Left colon (tissue), 2 donors: ENCODE data around the gene FSIP1. TPM values are rescaled to one million over a fixed set of nuclear protein-coding genes. Genes with fewer than 3 reads are reported as not detected.

Source experiments
- ATAC-seq: fragments of 200-7000 bp; cut with Tn5 transposase; one replicate; pipeline ENCODE4 v1.9.1; 2020; ENCODE audit warnings: mild to moderate bottlenecking, moderate library complexity
- DNase-seq, 2 donors: peaks; one replicate each; pipeline ENCODE4 v3.0.0-alpha.2; 2020
- intact Hi-C, 2 donors: fragments of 100-400 bp; cut with DNase I in 1 of 2; cut with micrococcal nuclease in 1 of 2; formaldehyde crosslinking; loops; one replicate each; pipeline versions ENCODE4 v1.11.2 to v1.14.0; 2022; cut with DNase I, micrococcal nuclease
- total RNA-seq, 2 donors: library from RNA; stranded (reverse); fragmentation: NEBNext Ultra II Directional; extraction: Animal tissue kit (Norgen Biotek cat#: 25700); gene quantifications; one replicate each; pipeline ENCODE4 v1.2.1, GENCODE V29; 2021
- donor health status: DM: no; HTN: no; CAD: no.
- donor health status: DM: yes; HTN: yes; CAD: no.

FSIP1 gene
- total RNA-seq, 2 donors from 2014 or later, result 8.2 to 8.6 TPM

DNA sequence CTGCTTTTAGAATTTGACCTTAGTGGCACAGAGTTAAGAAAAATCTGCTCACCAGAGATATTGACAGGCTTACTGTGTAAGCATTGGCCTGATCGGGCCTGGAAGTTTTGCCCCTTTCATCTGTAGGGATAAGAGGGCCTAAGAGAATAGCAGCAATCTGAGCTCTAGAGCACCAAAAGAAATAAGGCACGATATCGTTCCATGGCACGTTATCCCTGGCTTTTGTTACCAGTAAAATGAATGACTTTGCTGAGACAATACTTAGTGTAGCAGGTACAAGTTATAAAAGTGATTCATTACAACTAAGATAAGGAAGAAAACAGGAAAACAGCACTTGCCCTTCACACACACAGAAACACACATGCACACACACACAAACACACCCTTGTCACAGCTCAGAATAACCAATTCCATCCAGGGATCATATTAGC, 196.8 kb downstream of the FSIP1 start:
- intact Hi-C loops, result loop anchor here in 1 of 2 donors (10.0 kb wide), 1 partner anchor 271 kb away; no protein-coding TSS in a partner anchor
- DNase-seq, result no peak
- no peak for ATAC-seq

DNA sequence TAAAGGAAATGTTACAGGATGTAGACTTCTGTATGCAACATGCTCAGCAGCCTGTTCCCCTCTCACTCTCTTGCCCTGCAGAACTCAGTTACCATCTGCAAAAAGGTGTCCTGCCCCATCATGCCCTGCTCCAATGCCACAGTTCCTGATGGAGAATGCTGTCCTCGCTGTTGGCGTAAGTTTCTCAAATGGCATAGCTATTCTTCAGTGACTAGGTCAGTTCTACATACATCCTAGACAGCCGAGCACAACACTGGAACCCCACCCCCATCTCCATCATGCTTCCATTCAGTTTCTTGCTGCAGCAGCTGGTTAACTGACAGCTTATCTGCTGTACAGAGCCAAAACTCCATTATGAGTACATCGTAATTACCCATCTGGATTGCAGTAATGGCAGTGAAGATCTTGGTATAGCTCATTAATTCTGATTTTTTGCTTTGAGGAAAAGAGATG, 197.2 kb downstream of the FSIP1 start:
- no peak for ATAC-seq
- intact Hi-C loops, result loop anchor here in 1 of 2 donors (10.0 kb wide), 1 partner anchor 271 kb away; no protein-coding TSS in a partner anchor

DNA sequence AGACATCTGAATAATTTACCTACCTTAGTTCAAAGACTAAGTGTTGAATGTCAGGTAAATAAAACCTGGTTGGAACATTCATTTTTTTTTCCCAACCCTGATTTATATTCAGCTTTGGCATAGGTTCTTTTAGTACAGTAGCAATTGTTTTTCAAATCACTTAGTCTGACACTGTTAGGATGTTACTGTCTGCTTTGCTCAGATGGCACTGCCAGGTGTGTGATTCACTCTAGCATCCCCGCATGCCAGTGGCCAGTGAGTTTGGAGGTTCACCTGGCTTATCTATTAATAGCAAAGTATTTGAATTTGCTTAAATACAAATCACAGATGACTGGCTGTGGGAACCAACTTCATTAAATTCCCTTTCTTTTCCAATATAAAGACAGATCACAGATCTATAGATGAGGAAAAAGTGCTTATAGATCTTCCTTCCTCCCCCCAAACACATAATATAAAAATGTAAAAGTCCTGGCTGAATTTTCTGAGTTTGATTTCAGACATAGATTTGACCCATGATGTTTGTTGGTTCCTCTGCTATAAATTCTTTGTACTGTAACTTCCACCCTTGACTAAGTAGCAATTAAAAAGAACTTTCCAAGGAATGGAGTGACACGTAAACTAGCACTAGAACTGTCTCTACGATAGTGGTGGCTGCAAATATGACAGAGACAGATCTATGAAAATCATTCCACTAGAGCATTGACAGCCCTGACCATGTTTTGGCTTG, 197.8 kb downstream of the FSIP1 start:
- DNase-seq (no peak), ATAC-seq (no peak)
- intact Hi-C loops, result loop anchor here in 1 of 2 donors (5.0 to 10.0 kb wide), 3 partner anchors 270 to 768 kb away; no protein-coding TSS in a partner anchor

More for the DNA sequence above, 197.2 kb downstream of the FSIP1 start:
- no peak for DNase-seq

DNA sequence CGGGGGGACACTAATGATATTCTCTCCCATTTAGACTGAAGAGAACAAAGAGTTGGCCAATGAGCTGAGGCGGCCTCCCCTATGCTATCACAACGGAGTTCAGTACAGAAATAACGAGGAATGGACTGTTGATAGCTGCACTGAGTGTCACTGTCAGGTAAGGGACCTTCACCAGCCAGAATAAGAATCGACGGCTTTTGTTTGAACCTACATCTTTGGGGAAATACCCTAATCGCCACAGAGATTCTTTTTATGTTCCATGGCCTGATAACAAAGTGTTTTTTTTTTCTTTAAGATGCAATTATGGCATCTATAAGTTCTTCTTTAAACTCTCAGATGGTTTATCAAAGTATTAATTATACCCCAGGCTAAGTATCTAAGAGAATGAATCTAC, 198.4 kb downstream of the FSIP1 start:
- ATAC-seq, result no peak
- DNase-seq, result no peak
- intact Hi-C loops, result loop anchor here in 1 of 2 donors (5.0 to 10.0 kb wide), 3 partner anchors 269 to 767 kb away; no protein-coding TSS in a partner anchor

DNA sequence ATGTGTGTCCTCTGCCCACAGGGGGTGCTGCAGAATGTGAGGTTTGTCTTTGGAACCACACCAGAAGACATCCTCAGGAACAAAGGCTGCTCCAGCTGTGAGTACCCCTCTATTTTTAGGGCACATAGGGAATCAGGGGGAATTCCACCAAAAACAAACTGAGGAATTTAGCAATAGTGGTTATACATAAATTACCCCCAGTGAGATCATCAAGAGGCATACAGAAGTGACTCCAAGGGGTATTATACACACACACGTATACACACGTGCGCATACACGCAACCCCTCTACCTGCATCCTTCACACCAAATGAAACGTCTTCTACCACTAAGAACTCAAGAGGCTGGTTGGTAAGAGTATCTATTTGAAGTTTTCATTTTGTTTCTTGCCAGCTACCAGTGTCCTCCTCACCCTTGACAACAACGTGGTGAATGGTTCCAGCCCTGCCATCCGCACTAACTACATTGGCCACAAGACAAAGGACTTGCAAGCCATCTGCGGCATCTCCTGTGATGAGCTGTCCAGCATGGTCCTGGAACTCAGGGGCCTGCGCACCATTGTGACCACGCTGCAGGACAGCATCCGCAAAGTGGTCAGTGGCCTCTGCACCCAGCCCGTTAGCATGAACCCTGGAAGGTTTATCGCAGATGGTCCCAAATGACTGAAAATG, 198.9 kb downstream of the FSIP1 start:
- no peak for ATAC-seq

DNA sequence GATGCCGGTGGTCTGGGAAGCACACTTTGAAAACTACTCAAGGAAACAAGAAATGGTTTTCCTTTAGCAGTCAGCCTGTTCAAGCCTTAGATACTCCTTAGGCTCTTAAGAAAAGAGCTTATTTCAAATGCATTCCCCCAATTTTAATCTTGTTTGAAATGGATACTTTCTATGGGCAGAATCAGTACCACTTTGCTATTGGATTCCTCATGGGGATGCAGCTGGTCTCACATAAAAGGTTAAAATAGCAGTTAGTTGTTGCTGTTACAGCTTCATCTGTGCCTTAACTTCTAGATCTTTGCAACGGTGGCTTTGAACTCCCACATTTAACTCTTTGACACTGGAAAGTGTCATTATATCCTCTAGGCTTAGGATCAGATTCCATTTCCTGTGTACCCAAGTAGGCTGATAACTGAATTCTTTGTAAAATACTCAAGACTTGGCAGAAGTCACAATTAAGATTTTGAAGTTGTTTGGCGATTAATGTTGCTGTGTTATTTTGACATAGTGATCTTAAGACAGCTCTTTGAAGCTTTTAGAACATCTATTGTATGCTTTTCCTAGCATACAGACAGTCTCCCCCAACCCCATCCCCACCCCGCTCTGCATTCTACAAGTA, 199.6 kb downstream of the FSIP1 start:
- intact Hi-C loops, result loop anchor here in 1 of 2 donors (5.0 to 10.0 kb wide), 3 partner anchors 268 to 766 kb away; no protein-coding TSS in a partner anchor
- DNase-seq (no peak), ATAC-seq (no peak)

More for the DNA sequence above, 198.9 kb downstream of the FSIP1 start:
- peak; percentile 28 to 61 for DNase-seq
- intact Hi-C loops, result loop anchor here in 1 of 2 donors (5.0 to 10.0 kb wide), 3 partner anchors 269 to 766 kb away; no protein-coding TSS in a partner anchor

DNA sequence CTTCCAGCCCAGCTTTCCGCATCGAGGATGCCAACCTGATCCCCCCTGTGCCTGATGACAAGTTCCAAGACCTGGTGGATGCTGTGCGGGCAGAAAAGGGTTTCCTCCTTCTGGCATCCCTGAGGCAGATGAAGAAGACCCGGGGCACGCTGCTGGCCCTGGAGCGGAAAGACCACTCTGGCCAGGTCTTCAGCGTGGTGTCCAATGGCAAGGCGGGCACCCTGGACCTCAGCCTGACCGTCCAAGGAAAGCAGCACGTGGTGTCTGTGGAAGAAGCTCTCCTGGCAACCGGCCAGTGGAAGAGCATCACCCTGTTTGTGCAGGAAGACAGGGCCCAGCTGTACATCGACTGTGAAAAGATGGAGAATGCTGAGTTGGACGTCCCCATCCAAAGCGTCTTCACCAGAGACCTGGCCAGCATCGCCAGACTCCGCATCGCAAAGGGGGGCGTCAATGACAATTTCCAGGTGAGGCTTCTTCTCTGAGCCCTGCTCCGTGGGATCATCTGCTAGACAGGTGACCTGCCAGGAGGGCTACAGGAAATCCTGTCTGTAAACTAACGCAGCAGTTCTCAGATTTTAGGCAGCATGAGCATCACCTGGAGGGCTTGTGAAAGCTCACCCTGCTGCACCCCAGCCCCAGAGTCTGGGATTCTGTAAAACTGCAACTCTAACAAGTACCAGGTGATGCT, 200.2 kb downstream of the FSIP1 start:
- DNase-seq (peak; percentile 63 to 68), ATAC-seq (no peak)
- intact Hi-C loops, result loop anchor here in 1 of 2 donors (5.0 to 10.0 kb wide), 3 partner anchors 268 to 765 kb away; no protein-coding TSS in a partner anchor

DNA sequence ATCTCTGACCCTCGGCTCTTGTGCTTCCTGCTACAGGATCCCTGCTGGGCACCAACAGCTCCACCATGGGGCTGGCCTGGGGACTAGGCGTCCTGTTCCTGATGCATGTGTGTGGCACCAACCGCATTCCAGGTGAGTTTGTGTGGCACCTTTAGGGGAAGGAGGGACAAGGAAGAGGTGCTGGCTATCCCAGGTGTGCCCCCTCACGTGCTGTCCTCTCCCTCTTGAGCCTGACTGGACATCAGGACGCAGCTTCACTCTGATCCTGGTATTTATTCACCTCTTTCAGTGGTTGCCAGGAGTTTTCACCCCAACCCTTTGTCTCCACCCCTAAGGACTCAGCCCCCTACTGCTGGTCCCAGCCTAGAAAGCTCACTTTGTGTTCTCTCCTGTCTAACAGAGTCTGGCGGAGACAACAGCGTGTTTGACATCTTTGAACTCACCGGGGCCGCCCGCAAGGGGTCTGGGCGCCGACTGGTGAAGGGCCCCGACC, 200.8 kb downstream of the FSIP1 start:
- peak; percentile 75 for ATAC-seq
- DNase-seq, result peak; percentile 81 to 90
- intact Hi-C loops, result loop anchor here in 1 of 2 donors (5.0 to 10.0 kb wide), 3 partner anchors 267 to 765 kb away; no protein-coding TSS in a partner anchor

DNA sequence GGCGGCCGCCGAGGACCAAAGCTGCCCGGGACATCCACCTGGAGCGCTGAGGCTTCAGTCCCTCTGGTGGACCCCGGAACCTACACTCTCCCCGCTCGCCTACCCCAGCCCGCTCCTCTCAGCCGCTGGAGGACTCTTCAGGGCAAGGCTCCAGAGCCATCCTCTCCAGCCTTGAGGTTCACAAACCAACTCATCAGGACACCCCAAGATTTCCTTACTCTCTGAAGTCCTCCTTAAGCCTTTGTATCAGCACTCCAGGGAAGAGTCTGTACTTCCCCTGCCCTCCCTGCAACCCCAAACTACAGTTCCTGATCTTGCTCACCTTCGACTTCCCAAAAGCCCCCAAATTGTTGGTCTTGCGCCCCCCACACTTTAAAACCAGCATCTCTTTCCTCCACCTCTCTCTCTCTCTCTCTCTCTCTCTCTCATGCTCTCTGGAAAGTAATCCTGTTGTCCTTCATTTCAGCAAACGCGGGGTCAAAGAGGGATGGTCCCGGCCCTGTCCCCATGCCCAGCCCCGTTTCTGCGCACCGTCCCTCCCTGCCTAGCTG, 201.3 kb downstream of the FSIP1 start:
- ATAC-seq (no peak), DNase-seq (no peak)
- intact Hi-C loops, result loop anchor here in 1 of 2 donors (5.0 to 10.0 kb wide), 3 partner anchors 267 to 764 kb away; no protein-coding TSS in a partner anchor

DNA sequence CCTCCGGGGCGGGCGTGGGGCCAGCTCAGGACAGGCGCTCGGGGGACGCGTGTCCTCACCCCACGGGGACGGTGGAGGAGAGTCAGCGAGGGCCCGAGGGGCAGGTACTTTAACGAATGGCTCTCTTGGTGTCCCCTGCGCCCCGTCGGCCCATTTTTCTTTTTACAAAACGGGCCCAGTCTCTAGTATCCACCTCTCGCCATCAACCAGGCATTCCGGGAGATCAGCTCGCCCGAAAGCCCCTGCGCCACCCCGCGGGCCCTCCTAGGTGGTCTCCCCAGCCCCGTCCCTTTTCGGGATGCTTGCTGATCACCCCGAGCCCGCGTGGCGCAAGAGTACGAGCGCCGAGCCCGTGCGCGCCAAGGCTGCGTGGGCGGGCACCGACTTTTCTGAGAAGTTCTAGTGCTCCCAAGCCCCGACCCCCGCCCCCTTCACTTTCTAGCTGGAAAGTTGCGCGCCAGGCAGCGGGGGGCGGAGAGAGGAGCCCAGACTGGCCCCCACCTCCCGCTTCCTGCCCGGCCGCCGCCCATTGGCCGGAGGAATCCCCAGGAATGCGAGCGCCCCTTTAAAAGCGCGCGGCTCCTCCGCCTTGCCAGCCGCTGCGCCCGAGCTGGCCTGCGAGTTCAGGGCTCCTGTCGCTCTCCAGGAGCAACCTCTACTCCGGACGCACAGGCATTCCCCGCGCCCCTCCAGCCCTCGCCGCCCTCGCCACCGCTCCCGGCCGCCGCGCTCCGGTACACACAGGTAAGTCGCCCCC, 202.0 kb downstream of the FSIP1 start, which contains the start of gene THBS1:
THBS1 (plus strand) TSS at position 595 of the 757 bp plus-strand sequence. CDS start 779 bp downstream, outside the sequence.
- DNase-seq, result peak; percentile 81 to 87
- intact Hi-C loops, result loop anchor here in 1 of 2 donors (5.0 to 10.0 kb wide), 3 partner anchors 266 to 763 kb away; no protein-coding TSS in a partner anchor
- peak; percentile 65 for ATAC-seq

DNA sequence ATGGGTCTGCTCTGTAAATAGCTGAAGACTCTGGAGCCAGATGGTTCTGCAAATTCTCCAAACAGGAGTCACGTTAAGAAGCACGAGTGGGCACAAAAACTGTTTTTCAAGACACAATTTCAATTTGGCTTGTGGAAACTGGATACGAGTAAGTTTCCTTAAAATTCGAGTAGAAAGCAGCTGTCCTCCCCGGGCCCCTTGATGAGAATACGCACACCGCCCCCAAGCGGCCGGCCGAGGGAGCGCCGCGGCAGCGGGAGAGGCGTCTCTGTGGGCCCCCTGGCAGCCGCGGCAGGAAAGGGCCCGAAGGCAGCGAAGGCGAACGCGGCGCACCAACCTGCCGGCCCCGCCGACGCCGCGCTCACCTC, 202.5 kb downstream of the FSIP1 start:
- intact Hi-C loops, result loop anchor here in 1 of 2 donors (5.0 to 10.0 kb wide), 3 partner anchors 265 to 763 kb away; no protein-coding TSS in a partner anchor
- DNase-seq, result peak; percentile 88 to 95
- ATAC-seq, result peak; percentile 66

DNA sequence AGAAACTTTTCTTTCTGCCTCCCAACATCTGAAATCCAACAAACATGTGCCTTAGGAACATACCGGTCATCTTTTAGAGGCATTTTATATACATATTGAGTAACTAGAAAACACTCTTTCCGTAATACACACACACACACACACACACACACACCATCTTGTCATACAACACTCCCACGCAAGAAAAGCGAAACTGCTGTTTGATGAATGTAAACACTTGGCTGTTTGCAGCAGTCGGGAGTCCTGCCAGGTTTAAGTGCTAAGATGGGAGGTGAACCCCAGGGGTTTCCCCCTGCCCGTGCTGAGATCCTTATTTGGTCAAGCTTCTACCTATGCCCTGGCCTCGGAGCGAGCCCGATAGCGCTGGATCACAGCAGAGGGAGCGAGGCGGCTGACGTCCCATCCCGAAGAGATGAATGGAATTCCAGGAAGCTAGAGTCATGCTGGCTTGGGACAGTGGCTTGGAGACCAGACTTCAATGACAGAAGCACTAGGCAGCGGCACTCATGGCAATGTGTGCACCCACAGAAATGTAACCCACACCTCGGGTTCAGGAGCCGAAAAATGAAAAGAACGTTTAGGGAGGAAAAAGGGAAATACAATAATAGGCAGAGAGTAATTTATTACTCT, 203.0 kb downstream of the FSIP1 start:
- peak; percentile 46 to 58 for DNase-seq
- ATAC-seq, result no peak
- intact Hi-C loops, result loop anchor here in 1 of 2 donors (5.0 to 10.0 kb wide), 3 partner anchors 265 to 762 kb away; no protein-coding TSS in a partner anchor

DNA sequence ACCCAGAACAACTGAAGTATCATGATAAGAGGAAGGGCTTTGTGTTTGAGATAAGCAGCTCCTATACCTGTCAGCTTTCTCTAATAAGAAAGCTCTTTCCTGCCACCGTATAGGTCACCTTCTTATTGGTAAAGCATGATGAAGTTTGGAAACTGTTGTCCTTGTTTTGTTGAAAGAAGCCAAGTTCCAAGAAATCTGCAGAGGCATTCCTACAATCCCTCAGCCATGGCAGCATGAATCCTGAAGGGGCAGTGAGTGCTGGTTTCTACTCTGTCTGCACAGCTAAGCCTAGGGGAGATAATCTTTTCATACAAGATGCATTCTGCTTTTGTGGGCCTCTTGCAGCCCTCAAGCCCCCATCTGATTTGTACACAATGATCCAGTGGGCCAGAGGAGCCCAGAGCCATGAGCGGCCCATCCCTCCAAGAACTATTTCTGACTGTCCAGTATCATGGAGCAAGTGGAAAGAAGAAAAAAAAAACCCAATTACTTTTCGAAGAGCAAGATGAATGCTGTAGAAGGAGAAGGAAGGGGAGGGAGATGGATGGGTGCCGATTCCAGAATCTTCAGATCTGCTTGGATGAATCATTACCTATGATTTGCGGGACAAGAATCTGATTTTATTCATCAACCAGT, 203.7 kb downstream of the FSIP1 start:
- DNase-seq (no peak), ATAC-seq (no peak)
- intact Hi-C loops, result no loop called here

DNA sequence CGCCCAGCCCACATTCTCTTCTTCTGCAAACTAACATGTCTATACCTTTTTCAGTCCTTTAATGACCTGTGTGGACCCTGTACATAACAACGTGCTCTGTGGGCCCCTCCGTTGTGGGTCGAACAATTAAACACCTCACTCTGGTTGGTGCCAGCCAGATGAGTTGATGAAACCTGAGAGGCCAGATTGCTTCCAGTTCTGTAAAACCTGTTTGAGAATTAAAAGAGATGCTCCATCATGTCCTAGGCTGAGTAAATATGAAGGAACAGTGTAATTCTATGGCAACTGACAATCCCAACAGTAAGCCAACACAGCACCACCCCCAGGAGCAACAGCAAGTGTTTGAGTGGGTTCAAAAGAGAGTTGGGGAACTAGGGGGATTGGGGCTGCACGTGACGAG, 207.5 kb downstream of the FSIP1 start:
- intact Hi-C loops, result no loop called here
- DNase-seq (no peak), ATAC-seq (no peak)

DNA sequence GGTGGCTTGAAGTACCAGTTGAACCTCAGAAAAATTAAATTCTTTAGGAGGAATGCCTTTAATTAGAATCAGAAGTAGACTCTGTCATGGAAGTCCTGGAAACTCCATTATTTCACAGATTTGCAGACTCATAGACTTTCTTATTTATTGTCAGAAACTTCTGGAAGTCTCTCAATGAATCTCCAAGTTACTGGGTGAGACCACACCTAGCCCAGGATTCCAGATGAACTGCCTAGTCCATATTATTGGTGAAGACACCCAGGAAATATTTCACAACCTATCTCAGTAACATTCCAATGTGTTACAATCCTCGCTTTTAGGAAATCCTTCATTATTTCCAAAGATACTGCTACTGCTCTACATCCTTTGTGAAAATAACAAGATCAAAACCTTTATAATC, 208.2 kb downstream of the FSIP1 start:
- no peak for ATAC-seq
- no peak for DNase-seq
- intact Hi-C loops, result no loop called here

DNA sequence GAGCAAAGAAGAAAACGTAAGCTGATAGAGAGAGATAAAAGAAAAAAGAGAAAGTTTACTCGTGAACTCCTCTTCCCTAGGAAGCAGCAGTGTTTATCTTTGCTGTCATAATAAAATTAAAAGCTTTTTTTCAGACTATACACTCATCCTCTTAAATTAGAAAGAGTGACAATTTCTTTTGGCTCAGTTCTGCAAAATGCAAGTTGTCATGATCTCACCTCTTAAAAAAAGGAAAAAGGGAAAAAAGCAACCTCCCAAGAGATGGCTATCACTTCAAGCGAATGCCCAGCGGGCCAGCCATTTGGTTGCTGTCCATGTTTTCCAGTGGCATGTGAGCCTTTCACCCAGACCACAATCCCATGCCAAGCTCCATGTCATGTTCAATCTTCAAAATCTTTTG, 208.8 kb downstream of the FSIP1 start:
- DNase-seq, result no peak
- no peak for ATAC-seq
- intact Hi-C loops, result no loop called here
